GM21723 (cell line): ENCODE data around the gene SMPD3.

Experiments
- ATAC-seq: cut with Tn5 transposase; IDR thresholded peaks from one replicate; pipeline ENCODE4 v1.9.1; 2021; ENCODE audit warnings: mild to moderate bottlenecking, moderate library complexity; ENCODE audit not compliant: unreplicated experiment

Gene SMPD3

DNA sequence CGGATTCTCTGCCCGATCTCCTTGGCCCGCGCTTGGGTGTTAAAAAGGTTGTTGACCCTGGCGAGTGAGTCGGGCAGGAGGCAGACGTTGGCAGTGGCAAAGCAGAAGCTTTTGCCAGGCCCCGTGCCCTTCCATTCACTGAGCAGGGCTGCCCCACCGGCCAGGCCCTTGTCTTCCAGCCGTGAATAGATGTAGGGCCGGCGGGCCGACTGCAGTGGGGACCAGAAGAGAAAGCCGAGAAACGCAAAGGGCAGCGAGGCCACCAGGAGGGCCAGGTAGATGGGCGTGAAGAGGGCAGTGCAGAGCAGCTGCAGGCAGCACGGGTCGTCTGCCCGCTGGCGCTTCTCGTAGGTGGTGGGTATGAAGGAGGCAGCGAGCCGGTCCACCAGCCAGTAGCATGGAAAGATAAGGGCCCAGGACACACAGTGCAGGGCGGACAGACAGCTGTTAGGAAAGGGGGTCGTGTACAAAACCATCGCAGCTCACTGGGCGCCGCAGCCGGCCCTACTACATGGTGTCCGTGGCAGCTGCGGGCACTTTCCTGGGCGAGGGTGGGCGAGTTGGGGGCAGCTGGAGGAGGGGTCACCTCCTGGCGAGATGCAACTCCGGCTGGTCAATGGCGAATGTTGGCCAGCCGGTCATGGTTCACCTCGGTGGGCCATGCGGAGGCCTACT is 76.5 kb downstream of the SMPD3 start:
- ATAC-seq, result no peak

DNA sequence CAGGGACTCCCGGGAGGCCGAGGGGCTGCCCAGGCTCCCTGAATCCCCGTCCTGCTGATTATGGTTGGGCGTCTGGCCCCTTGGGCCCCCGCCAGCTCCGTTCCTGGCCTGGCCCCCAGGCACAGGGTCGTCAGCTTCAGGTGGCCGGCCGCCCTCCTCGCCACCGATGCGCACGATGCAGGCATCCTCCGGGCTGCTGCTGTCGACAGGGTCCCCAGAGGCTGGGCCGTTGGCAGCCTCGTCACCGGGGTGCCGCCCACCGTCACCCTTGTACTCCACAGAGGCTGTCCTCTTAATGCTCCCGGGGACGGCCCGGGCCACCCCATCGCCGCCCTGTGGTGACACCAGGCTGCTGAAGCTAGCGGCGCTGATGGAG is 77.0 kb downstream of the SMPD3 start:
- ATAC-seq, result no peak

DNA sequence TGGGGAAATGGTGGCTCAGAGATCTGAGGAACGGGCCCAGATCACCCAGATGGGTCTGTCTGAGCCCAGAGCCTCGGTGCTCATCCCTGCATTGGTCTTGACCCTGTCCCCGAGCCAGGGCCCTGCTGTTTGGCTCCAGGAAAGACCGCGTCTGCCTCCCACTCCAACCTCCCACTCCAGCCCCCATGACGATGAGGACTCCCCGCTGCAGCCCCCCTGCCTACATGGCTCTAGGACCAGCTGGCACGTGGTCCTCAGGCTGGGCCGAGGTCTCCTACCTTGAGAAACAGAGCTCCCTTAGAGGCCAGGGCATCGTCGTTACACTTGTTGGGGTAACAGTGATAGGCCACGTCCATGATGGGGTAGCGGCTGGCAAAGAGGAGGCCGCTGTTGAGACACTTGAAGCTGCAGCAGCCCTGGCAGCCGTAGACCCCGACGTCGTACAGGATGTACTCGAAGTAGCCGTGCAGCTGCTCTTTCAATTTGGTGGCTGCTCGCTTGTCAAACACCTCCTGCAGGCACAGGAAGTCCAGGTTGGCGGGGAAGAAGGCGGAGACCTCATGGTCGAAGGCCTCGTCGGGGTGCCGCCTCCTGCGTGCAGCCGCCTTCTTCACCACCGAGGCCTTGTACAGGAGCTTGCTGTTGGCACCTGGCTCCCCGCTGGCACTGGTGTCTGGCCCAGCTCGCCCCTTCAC is 77.6 kb downstream of the SMPD3 start:
- no peak for ATAC-seq

DNA sequence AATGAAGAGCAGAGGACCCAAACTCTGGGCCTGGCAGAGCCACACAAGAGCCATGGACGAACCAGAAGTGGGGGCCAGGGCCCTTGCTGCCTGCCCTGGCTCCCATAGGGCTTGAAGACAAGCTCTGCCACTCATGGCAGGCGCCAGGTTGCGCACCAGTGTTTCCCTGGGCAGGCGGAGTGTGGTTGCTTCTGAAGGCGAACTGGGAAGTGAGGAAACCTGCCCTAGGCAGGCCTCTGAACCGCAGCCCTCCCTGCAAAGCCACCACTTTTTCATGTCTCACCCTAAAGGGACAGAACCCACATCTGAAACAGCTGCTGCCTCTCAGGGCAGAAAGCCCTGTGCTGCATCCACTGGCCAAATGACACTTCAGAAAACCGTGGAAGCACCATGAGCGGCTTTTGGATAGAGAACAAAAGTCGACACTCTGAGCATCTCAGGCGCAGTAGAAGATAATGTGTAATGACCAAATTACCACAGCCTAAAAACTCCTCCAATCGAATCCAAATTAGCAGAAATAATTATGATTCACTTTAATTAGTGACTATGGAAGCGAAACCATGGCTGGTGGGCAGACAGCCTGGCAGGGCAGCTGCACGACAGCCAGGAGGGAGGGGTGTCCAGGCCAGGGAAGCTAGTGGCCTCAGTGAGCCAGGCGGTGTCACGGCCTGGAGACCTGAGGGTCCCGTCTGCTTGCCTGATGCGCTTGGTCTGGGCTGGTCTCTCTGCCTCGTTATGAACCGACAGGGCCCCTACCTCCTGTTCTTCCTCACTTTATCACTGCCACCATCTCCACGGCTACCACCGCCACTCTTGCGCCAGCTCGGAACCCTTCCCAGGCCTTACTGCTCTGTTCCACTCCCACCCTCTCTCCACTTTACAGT is 78.4 kb downstream of the SMPD3 start:
- peak; percentile 67 for ATAC-seq

GRCh38 chr16:68369168-68369567 is 79.1 kb downstream of the SMPD3 start:
- no peak for ATAC-seq

DNA sequence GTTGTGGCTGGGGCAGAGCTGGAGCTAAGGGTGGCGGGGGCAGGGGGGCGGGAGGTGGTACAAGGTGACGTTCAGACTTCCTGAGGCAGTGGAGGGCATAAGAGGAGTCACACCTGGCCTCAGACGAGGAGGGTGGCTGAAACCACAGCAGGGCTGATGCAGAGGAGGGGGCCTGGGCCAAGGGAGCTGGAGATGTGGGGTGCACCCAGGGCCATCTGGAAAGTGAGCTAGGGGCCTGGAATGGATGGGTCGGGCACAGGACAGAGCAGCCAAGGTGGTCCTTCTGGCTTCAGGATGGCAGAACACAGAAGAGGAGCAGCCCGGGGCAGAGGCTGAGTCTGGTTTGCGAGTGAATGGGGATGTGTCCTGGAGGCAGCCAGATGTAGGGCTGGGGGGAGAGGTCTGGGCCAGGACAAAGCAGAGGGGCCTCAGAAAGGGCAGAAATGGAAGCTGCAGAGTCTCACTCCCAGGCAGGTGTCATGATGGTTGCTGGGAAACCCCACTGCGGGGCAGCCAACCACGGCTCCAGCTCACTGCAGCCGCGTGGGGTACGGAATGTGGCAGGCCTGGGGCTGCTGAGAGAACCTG is 79.9 kb downstream of the SMPD3 start:
- no peak for ATAC-seq

- ATAC-seq, result no peak
Measured at GRCh38 chr16:68367891-68368290, 80.4 kb downstream of the SMPD3 start.

DNA sequence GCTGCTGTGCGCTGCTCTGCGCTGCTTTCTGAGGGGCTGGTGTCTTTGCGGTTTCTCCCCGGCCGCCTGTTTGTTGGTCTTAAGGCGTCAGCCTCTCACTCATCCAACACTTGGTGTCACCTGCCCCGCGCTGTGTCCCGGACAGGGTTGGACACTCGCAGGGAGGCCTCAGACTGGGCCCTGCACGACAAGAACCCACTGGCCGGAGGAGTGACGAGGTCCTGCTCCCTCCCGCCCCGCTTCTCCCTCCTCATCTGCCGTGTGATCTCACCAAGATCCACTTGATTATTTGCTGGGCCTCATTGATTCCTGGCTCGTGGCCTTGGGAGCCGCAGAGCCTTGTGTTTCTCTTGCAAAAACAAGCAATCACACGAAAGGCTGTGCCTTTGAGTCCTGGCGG is 80.9 kb downstream of the SMPD3 start:
- ATAC-seq, result no peak

- no peak for ATAC-seq
Measured at GRCh38 chr16:68367030-68367429, 81.3 kb downstream of the SMPD3 start.

- ATAC-seq, result no peak
Measured at GRCh38 chr16:68366062-68366461, 82.2 kb downstream of the SMPD3 start.

- no peak for ATAC-seq
Measured at GRCh38 chr16:68365167-68365817, 83.0 kb downstream of the SMPD3 start.

- ATAC-seq, result no peak
Measured at GRCh38 chr16:68364561-68364998, 83.7 kb downstream of the SMPD3 start.

DNA sequence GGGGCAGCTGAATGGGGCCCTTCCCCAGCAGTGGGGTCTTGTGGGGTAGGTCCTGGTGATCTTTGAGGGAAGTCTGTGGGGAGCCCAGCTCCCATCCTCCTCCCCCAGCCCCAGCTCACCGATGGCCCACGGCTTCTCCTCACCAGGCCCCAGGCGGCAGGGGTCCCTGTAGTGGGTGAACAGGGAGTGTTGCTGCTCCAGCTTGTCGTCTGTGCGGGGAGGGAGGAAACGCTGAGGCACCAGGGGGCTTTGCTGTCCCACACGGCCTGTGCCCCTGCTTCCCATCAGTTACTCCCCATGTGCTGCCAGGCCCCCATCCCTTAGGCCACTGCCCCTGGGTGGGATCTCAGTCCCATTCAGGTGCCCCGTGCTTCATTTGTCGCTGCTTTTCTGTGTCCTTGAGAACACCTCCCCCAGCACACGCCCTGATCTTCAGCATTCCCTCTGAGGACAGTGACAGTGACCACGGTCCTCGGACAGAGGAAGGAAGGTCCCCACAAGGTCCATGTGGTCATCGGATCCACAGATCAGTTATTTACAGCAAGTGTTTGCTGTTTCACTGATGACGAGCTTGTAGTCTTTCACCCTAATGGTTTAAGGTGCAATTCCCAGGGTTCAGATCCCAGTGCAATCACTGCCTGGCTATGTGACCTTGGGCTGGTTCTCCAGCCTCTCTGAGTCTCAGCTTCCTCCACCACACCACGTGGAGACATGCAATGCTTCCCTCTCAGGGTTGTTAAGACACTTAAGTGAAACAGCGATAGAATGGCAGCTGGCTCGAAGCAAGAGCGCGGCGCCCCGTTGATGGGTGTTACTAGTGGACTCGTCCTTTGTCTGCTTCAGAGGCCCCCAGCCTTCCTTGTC is 84.4 kb downstream of the SMPD3 start:
- no peak for ATAC-seq

DNA sequence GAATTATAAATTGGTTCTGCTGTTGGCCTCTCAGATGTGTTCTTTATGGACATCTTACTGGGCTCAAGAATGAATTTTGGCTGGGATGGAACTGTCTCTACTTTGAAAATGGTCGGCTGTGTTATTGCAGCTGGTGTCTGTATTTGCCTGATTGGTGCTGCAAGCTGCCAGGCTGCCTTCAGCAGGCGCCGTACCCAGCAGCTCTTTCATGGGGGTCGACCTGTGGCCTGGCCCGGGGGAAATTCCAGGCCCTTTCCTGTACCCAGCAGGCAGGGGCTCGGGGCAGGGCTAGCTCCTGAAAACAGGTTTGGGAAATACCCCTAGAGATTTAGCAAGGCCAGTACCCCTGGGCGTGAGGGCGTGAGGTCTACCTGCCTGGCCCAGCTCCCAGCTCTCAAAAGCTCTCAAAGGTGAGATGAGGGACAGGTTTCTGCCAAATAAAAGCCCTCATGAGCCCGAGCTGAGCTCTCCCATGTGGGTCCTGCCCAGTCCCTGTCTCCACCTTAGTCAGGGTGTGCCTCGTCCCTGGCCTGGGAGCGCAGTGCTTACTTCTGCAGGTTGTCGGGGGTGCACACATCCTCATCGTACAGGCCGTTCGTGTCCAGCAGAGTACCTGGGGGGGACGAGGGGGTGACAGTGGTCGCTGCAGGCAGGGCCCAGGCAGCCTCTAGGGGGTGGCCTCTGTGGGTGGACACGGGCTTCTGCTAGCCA is 85.2 kb downstream of the SMPD3 start:
- no peak for ATAC-seq

DNA sequence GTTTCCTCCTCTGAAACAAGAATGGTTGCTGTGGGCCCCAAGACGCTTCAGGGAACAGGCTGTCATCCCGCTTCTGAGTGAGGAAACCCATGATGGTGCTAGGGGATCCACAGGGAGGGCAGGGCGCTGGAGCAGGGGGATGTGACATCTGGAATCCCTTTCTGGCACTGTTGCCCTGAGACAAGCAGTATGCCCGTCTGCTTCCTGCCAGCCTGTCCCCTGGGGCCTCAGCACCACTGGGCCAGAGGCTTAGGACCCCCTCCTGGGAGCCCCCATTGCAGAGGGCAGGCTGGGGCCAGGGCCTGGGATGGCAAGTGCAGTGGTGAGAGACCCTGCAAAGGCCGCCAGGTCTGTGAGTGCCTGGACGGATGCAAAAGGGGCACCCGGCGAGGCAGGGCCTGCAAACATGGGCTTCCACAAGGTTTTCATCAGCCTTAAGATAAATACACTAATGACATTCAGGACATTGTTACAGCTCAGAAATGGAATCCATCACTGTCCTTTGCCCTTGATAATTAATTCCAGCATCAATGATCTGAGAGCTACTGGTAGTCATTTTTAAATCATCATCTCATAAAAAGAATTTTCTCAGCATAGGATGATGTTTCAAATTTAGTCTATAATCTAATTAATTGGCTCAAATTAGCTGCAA is 85.9 kb downstream of the SMPD3 start:
- no peak for ATAC-seq

DNA sequence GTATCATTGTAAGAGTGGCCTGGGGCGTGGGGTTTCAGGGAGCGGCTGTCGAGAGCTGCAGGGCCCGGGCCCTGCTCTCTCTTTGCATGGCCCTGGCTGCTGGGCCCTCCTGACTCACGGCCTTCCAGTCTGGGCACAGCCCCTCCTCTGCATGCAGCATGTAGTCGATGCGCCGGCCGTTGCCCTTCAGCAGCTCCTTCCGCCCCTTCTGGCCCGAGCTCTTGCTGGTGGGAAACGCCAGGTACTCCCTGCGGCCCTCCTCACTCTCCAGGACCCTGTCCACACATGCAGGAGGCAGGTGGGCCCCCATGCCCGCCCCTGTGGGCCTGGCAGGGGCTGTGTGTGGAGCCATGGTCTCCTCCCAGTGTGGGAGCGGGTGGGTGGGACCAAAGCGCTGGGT is 86.8 kb downstream of the SMPD3 start:
- no peak for ATAC-seq

GRCh38 chr16:68360956-68361355 is 87.4 kb downstream of the SMPD3 start:
- no peak for ATAC-seq

- ATAC-seq, result no peak
Measured at GRCh38 chr16:68360547-68360946, 87.8 kb downstream of the SMPD3 start.
